HCT116 (cell line): ENCODE results near the gene FHDC1. TPM values are rescaled to one million over a fixed set of nuclear protein-coding genes. Genes with fewer than 3 reads are reported as not detected.

Experiments used
- ATAC-seq: fragments of 200-7000 bp; cut with Tn5 transposase; 2 replicates; pipeline ENCODE4 v1.9.1; 2020; ENCODE audit warnings: mild to moderate bottlenecking, moderate library complexity
- BruUV-seq: library from RNA; stranded (reverse); fragments of 400-500 nt; replicated peaks from 2 replicates; lab custom pipeline; 2021; lab: Mats Ljungman, UMichigan
- CTCF ChIA-PET: fragments of 300-600 bp; sonication (Branson Sonifier 250); formaldehyde crosslinking; loops from one replicate; lab custom pipeline; 2021; ENCODE audit warnings: antibody characterized with exemption; lab: Charles Lee
- POLR2A ChIA-PET: fragments of 300-600, 350-600 bp; sonication (Branson Sonifier 250); formaldehyde crosslinking; loops from one replicate; lab custom pipeline; 2021; ENCODE audit warnings: antibody characterized with exemption; lab: Charles Lee
- RAD21 ChIA-PET, 2 experiments: fragments of 300-600 bp; sonication (Branson Sonifier 250); formaldehyde crosslinking; loops; one replicate each; lab custom pipeline; 2023; ENCODE audit warnings: low total read pairs in 2 of 2; ENCODE audit not compliant: uncharacterized antibody in 2 of 2, unreplicated experiment in 2 of 2, low non-redundant PET in 1 of 2; lab: Charles Lee
- DNase-seq: peaks from one replicate; pipeline ENCODE4 v3.0.0-alpha.2; 2010; ENCODE audit warnings: low read depth, low spot score
- H2AFZ ChIP-seq: fragments of 200-600 bp; shearing (Covaris generic), sonication (generic); 2 replicates; pipeline ENCODE4 v1.6.1; 2017; ENCODE audit warnings: low read depth, mixed run types, mixed read lengths, antibody characterized with exemption, low read length; ENCODE audit not compliant: poor library complexity, severe bottlenecking
- H3K27ac ChIP-seq: 2 replicates; pipeline ENCODE4 v1.5.1; 2012; ENCODE audit warnings: low read depth, low read length
- H3K27me3 ChIP-seq: fragments of 200-600 bp; sonication (generic); 2 replicates; pipeline ENCODE4 v1.6.1; 2016; ENCODE audit warnings: mixed run types, low read length, mixed read lengths; ENCODE audit not compliant: insufficient read depth
- H3K36me3 ChIP-seq, 2 experiments: fragments of 200-500 bp in 1 of 2; fragments of 200-600 bp in 1 of 2; sonication (Bioruptor generic) in 1 of 2; sonication (generic) in 1 of 2; 2 replicates each; pipeline versions ENCODE4 v1.5.1 to v1.6.1; 2014 to 2016; ENCODE audit warnings: low read length in 2 of 2, inconsistent platforms in 1 of 2, mixed read lengths in 1 of 2, mixed run types in 1 of 2; ENCODE audit not compliant: insufficient read depth in 2 of 2, control insufficient read depth in 1 of 2
- H3K4me1 ChIP-seq, 2 experiments: fragments of 200-600 bp in 1 of 2; sonication (generic) in 1 of 2; 2 replicates each; pipeline versions ENCODE4 v1.5.1 to v1.6.1; 2012 to 2017; ENCODE audit warnings: low read length in 2 of 2, inconsistent platforms in 1 of 2, mild to moderate bottlenecking in 1 of 2, mixed read lengths in 1 of 2, mixed run types in 1 of 2, moderate library complexity in 1 of 2; ENCODE audit not compliant: insufficient read depth in 2 of 2, control insufficient read depth in 1 of 2
- H3K4me2 ChIP-seq: fragments of 200-600 bp; sonication (generic); 2 replicates; pipeline ENCODE4 v1.6.1; 2017; ENCODE audit warnings: mixed run types, low read length, mixed read lengths
- H3K4me3 ChIP-seq, 2 experiments: fragments of 200-600 bp in 1 of 2; sonication (generic) in 1 of 2; replicated peaks in 1 of 2; 2 replicates each; pipeline ENCODE4 v1.5.1; 2011 to 2016; ENCODE audit warnings: low read length in 2 of 2, control low read depth in 1 of 2, low read depth in 1 of 2, mild to moderate bottlenecking in 1 of 2, mixed read lengths in 1 of 2, mixed run types in 1 of 2
- H3K79me2 ChIP-seq: fragments of 200-600 bp; sonication (generic); 2 replicates; pipeline ENCODE4 v1.6.1; 2017; ENCODE audit warnings: mild to moderate bottlenecking, mixed run types, low read length, moderate library complexity, mixed read lengths; ENCODE audit not compliant: insufficient read depth
- H3K9ac ChIP-seq: fragments of 200-600 bp; sonication (generic); 2 replicates; pipeline ENCODE4 v1.6.1; 2016; ENCODE audit warnings: low read length, mixed read lengths
- H3K9me2 ChIP-seq: fragments of 200-600 bp; sonication (generic), shearing (Covaris generic); 2 replicates; pipeline ENCODE4 v1.6.1; 2017; ENCODE audit warnings: mixed run types, mild to moderate bottlenecking, moderate library complexity; ENCODE audit not compliant: insufficient read depth
- H3K9me3 ChIP-seq, 2 experiments: fragments of 200-500 bp in 1 of 2; fragments of 200-600 bp in 1 of 2; sonication (Bioruptor generic) in 1 of 2; sonication (generic) in 1 of 2; 2 replicates each; pipeline ENCODE4 v1.6.1; 2014 to 2017; ENCODE audit warnings: low read length in 2 of 2, mixed read lengths in 2 of 2, inconsistent platforms in 1 of 2, low read depth in 1 of 2, mild to moderate bottlenecking in 1 of 2, mixed run types in 1 of 2, moderate library complexity in 1 of 2; ENCODE audit not compliant: control insufficient read depth in 1 of 2, insufficient read depth in 1 of 2
- H4K20me1 ChIP-seq: fragments of 200-600 bp; sonication (generic), shearing (Covaris generic); 2 replicates; pipeline ENCODE4 v1.6.1; 2017; ENCODE audit warnings: mixed run types, mild to moderate bottlenecking, moderate library complexity; ENCODE audit not compliant: insufficient read depth
- ATF3 ChIP-seq: IDR thresholded peaks from 2 replicates; pipeline ENCODE4 v1.6.1; 2012
- CEBPB ChIP-seq: IDR thresholded peaks from 2 replicates; pipeline ENCODE4 v1.6.1; 2012; ENCODE audit warnings: low read depth
- CTCF ChIP-seq, 3 experiments: fragments of 200-600 bp in 1 of 3; sonication (generic) in 1 of 3; IDR thresholded peaks in 2 of 3; conservative IDR thresholded peaks in 1 of 3; 2 replicates each; pipeline ENCODE4 v1.5.1; 2012 to 2017; ENCODE audit warnings: low read depth in 2 of 3, low read length in 2 of 3, antibody characterized with exemption in 1 of 3, borderline replicate concordance in 1 of 3, control low read depth in 1 of 3, mild to moderate bottlenecking in 1 of 3, mixed read lengths in 1 of 3, mixed run types in 1 of 3, moderate library complexity in 1 of 3; ENCODE audit not compliant: insufficient read depth in 1 of 3
- EZH2 ChIP-seq: fragments of 200-600 bp; sonication (generic); IDR thresholded peaks from 2 replicates; pipeline ENCODE4 v1.6.1; 2017; ENCODE audit warnings: antibody characterized with exemption, mixed run types
- EZH2phosphoT487 ChIP-seq: fragments of 200-600 bp; IDR thresholded peaks from 2 replicates; pipeline ENCODE4 v1.6.1; 2018; ENCODE audit warnings: antibody characterized with exemption, borderline replicate concordance
- MAX ChIP-seq: IDR thresholded peaks from 2 replicates; pipeline ENCODE4 v1.6.1; 2012
- REST ChIP-seq: IDR thresholded peaks from 2 replicates; pipeline ENCODE4 v1.6.1; 2012; ENCODE audit warnings: low read depth
- SP1 ChIP-seq: IDR thresholded peaks from 2 replicates; pipeline ENCODE4 v1.6.1; 2012; ENCODE audit warnings: low read depth
- SRF ChIP-seq: IDR thresholded peaks from 2 replicates; pipeline ENCODE4 v1.6.1; 2012; ENCODE audit warnings: low read depth
- TCF7L2 ChIP-seq: IDR thresholded peaks from 2 replicates; pipeline ENCODE4 v1.7.0; 2011; ENCODE audit warnings: borderline replicate concordance, inconsistent platforms; ENCODE audit not compliant: insufficient read depth, insufficient read length; ENCODE audit errors: extremely low read depth
- YY1 ChIP-seq: IDR thresholded peaks from 2 replicates; pipeline ENCODE4 v1.6.1; 2011; ENCODE audit warnings: low read length, low read depth, moderate library complexity, mild to moderate bottlenecking; ENCODE audit not compliant: insufficient replicate concordance; ENCODE audit errors: extremely low read depth
- ZBTB33 ChIP-seq: IDR thresholded peaks from 2 replicates; pipeline ENCODE4 v1.6.1; 2011; ENCODE audit warnings: mild to moderate bottlenecking, low read length, moderate library complexity; ENCODE audit not compliant: insufficient replicate concordance; ENCODE audit errors: extremely low read depth
- intact Hi-C: fragments of 100-400 bp; cut with micrococcal nuclease; formaldehyde crosslinking; loops from 2 replicates; pipeline ENCODE4 v1.10.0; 2022
- total RNA-seq: library from RNA; stranded (reverse); gene quantifications from one replicate; pipeline ENCODE4 v1.2.1, GENCODE V29; 2021; ENCODE audit not compliant: unreplicated experiment

The FHDC1 gene
- total RNA-seq, 1 experiment from 2014 or later = 1.8 TPM

- TF ChIP-seq CTCF (IDR thresholded peaks at IDR 0.05 in 2 of 3, conservative IDR thresholded peaks at IDR 0.05 in 1 of 3; ENCODE audit: borderline replicate concordance in 1 of 3, insufficient read depth in 1 of 3, low read depth in 2 of 3, low read length in 2 of 3) = no peak
- no peak for TF ChIP-seq ATF3
- no peak for TF ChIP-seq YY1
- no peak for TF ChIP-seq EZH2phosphoT487
- no peak for TF ChIP-seq EZH2
These were observed 4.3 kb downstream of the FHDC1 start (continued) for GRCh38 chr4:152940461-152940860.

- no peak for ATAC-seq
- Histone ChIP-seq H3K9ac (no peak overlapping the region), H3K9me3 (no peaks in the 10 kb centered on the region), H3K36me3 (no peaks in the 10 kb centered on the region), H3K4me2 (no peak overlapping the region), H4K20me1 (no peaks in the 10 kb centered on the region), H3K27ac (no peak overlapping the region), H3K9me2 (no peaks in the 10 kb centered on the region), H3K4me3 (no peak overlapping the region), H3K79me2 (no peaks in the 10 kb centered on the region), H3K27me3 (peaks cover 21% of the 10 kb centered on the region; the same call in 1 of the 2 replicates), H2AFZ (no peak overlapping the region), H3K4me1 (peaks cover 3 to 15% of the 10 kb centered on the region in 2 experiments; a peak in 2 of 4 replicates)
- ChIA-PET POLR2A (no interaction called here), CTCF (no interaction called here), RAD21 (no interaction called here)
- no peak for DNase-seq
- BruUV-seq = no TSS peak
- TF ChIP-seq REST (no peak), SP1 (no peak), TCF7L2 (no peak), ZBTB33 (no peak), SRF (no peak), MAX (no peak), CEBPB (no peak)
- intact Hi-C loops = no loop called here
These were observed 5.3 kb downstream of the FHDC1 start for GRCh38 chr4:152941411-152941810.
